HFF-Myc (cell line): ENCODE results near the gene GPR137.

Source experiments
- DNase-seq: peaks from one replicate; pipeline ENCODE4 v3.0.0-alpha.2; 2011; ENCODE audit warnings: low read depth; ENCODE audit errors: extremely low read depth
- H3K4me3 ChIP-seq: replicated peaks from 2 replicates; pipeline ENCODE4 v1.5.1; 2011; ENCODE audit warnings: low read depth, mild to moderate bottlenecking, control low read depth, low read length
- CTCF ChIP-seq: IDR thresholded peaks from 2 replicates; pipeline ENCODE4 v1.5.1; 2012; ENCODE audit warnings: mild to moderate bottlenecking, low read depth, low read length, control low read depth; ENCODE audit errors: missing control alignments

GPR137 gene

GRCh38 chr11:64268893-64269539 is 16.6 kb upstream of the GPR137 start:
- peak overlapping the region; percentile 69 for H3K4me3 ChIP-seq
- DNase-seq, result no peak
- no peak for TF ChIP-seq CTCF

- TF ChIP-seq CTCF, result no peak
- peak overlapping the region; percentile 69 for H3K4me3 ChIP-seq
- DNase-seq, result peak; percentile 100
Measured at GRCh38 chr11:64269540-64270220, 16.0 kb upstream of the GPR137 start.

- H3K4me3 ChIP-seq, result no peak overlapping the region
- no peak for TF ChIP-seq CTCF
- DNase-seq, result no peak
Measured at GRCh38 chr11:64275031-64275800, 10.4 kb upstream of the GPR137 start.

GRCh38 chr11:64275841-64276240 is 9.8 kb upstream of the GPR137 start:
- no peak overlapping the region for H3K4me3 ChIP-seq
- no peak for DNase-seq
- TF ChIP-seq CTCF, result no peak

- no peak overlapping the region for H3K4me3 ChIP-seq
- no peak for TF ChIP-seq CTCF
- DNase-seq, result no peak
Measured at GRCh38 chr11:64276653-64277431, 8.8 kb upstream of the GPR137 start.

- DNase-seq, result no peak
- H3K4me3 ChIP-seq, result no peak overlapping the region
- TF ChIP-seq CTCF, result no peak
Measured at GRCh38 chr11:64278576-64279190, 7.0 kb upstream of the GPR137 start.
